ENCODE measurements around the gene SLAMF8. TPM values are rescaled to one million over a fixed set of nuclear protein-coding genes. Genes with fewer than 3 reads are reported as not detected.

SLAMF8 gene
- total and polyA plus RNA-seq, 2 of the 8 experiments (the other 6 are each of a cell fraction or from before 2014, with no cell fraction given), result not detected

- TF ChIP-seq KDM1A (IDR thresholded peaks at IDR 0.05; ENCODE audit: borderline replicate concordance, low read length) (no peak), SP2 (IDR thresholded peaks at IDR 0.05; ENCODE audit: low read length) (no peak), SIN3A (conservative IDR thresholded peaks at IDR 0.05 in 1 of 2, IDR thresholded peaks at IDR 0.05 in 1 of 2; ENCODE audit: low read depth in 1 of 2, low read length in 2 of 2) (no peak), BACH1 (IDR thresholded peaks at IDR 0.05; ENCODE audit: low read length) (no peak), BCL11A (IDR thresholded peaks at IDR 0.05; ENCODE audit: low read depth in 2 of 2, low read length in 2 of 2) (no peak)
Observed at GRCh38 chr1:159881622-159882526, 55.2 kb downstream of the SLAMF8 start (continued).
